B cell (primary cell): ENCODE results near the gene CTBP2. TPM values are rescaled to one million over a fixed set of nuclear protein-coding genes. Genes with fewer than 3 reads are reported as not detected.

Source experiments
- ATAC-seq: fragments of 200-7000 bp; cut with Tn5 transposase; one replicate; pipeline ENCODE4 v1.10.0; 2021; ENCODE audit warnings: low read depth, mild to moderate bottlenecking, moderate number of reproducible peaks, moderate library complexity
- CTCF ChIA-PET: fragments of 350-600 bp; sonication (Branson Sonifier 250); formaldehyde crosslinking; loops from one replicate; lab custom pipeline; 2021; ENCODE audit warnings: antibody characterized with exemption, inconsistent platforms; lab: Charles Lee
- POLR2A ChIA-PET: fragments of 350-600 bp; sonication (Branson Sonifier 250); formaldehyde crosslinking; loops from one replicate; lab custom pipeline; 2021; ENCODE audit warnings: antibody characterized with exemption; lab: Charles Lee
- DNase-seq: peaks from one replicate; pipeline ENCODE4 v3.0.0; 2013
- H2AFZ ChIP-seq: 2 replicates; pipeline ENCODE4 v1.6.1; 2012; ENCODE audit warnings: mild to moderate bottlenecking, low read depth, low read length; ENCODE audit not compliant: insufficient read depth, poor library complexity, severe bottlenecking
- H3K27ac ChIP-seq, 2 donors: 1 replicate in 1 of 2; 2 replicates in 1 of 2; pipeline ENCODE4 v1.5.1; 2012 to 2013; ENCODE audit warnings: low read length in 2 of 2, mild to moderate bottlenecking in 2 of 2, moderate library complexity in 1 of 2
- H3K27me3 ChIP-seq, 4 experiments: fragments of 200-600 bp in 1 of 4; sonication (generic) in 1 of 4; replicated peaks in 1 of 4; 1 replicate in 2 of 4; 2 replicates in 2 of 4; pipeline versions ENCODE4 v1.6.1 to v1.7.0; 2013 to 2016; ENCODE audit warnings: low read length in 3 of 4, mild to moderate bottlenecking in 2 of 4, mixed read lengths in 1 of 4, moderate library complexity in 1 of 4; ENCODE audit not compliant: insufficient read depth in 4 of 4, control insufficient read depth in 3 of 4; ENCODE audit errors: control extremely low read depth in 1 of 4
- H3K36me3 ChIP-seq, 2 experiments: replicated peaks in 1 of 2; 1 replicate in 1 of 2; 2 replicates in 1 of 2; pipeline versions ENCODE4 v1.6.1 to v1.7.1; 2013; ENCODE audit warnings: low read length in 1 of 2; ENCODE audit not compliant: insufficient read depth in 2 of 2, control insufficient read depth in 1 of 2; ENCODE audit errors: control extremely low read depth in 1 of 2, extremely low read depth in 1 of 2
- H3K4me1 ChIP-seq, 2 donors: fragments of 200-600 bp in 1 of 2; sonication (generic) in 1 of 2; 1 replicate in 1 of 2; 2 replicates in 1 of 2; pipeline versions ENCODE4 v1.5.1 to v1.6.1; 2013 to 2017; ENCODE audit warnings: low read length in 2 of 2; ENCODE audit not compliant: control insufficient read depth in 2 of 2, insufficient read depth in 2 of 2
- H3K4me2 ChIP-seq: replicated peaks from 2 replicates; pipeline ENCODE3; 2012; ENCODE audit warnings: mild to moderate bottlenecking, low read depth, low read length; ENCODE audit not compliant: poor library complexity, severe bottlenecking
- H3K4me3 ChIP-seq, 5 experiments: fragments of 200-600 bp in 1 of 5; sonication (generic) in 1 of 5; 1 replicate in 3 of 5; 2 replicates in 2 of 5; pipeline versions ENCODE4 v1.5.1 to v1.7.0; 2011 to 2016; ENCODE audit warnings: low read length in 4 of 5, mild to moderate bottlenecking in 4 of 5, low read depth in 2 of 5, control low read depth in 1 of 5, moderate library complexity in 1 of 5; ENCODE audit not compliant: insufficient read depth in 1 of 5; ENCODE audit errors: control extremely low read depth in 1 of 5, extremely low read depth in 1 of 5
- H3K79me2 ChIP-seq: fragments of 200-600 bp; sonication (generic); one replicate; pipeline ENCODE4 v1.6.0; 2016; ENCODE audit warnings: low read length; ENCODE audit not compliant: control insufficient read depth, insufficient read depth
- H3K9ac ChIP-seq: fragments of 200-600 bp; sonication (generic); 2 replicates; pipeline ENCODE4 v1.6.1; 2017; ENCODE audit warnings: mild to moderate bottlenecking, low read length, moderate library complexity
- H3K9me3 ChIP-seq, 3 donors: one replicate each; pipeline versions ENCODE4 v1.6.1 to v1.7.1; 2013; ENCODE audit warnings: low read length in 2 of 3; ENCODE audit not compliant: control insufficient read depth in 2 of 3, insufficient read depth in 1 of 3; ENCODE audit errors: control extremely low read depth in 1 of 3
- H4K20me1 ChIP-seq: 2 replicates; pipeline ENCODE4 v1.6.0; 2012; ENCODE audit warnings: mild to moderate bottlenecking, low read length; ENCODE audit not compliant: insufficient read depth, control insufficient read depth, poor library complexity, severe bottlenecking
- H3K27ac Mint-ChIP-seq: one replicate; pipeline ENCODE4 v1.8.0; 2021; ENCODE audit warnings: mixed read lengths
- H3K27me3 Mint-ChIP-seq: one replicate; pipeline ENCODE4 v1.8.0; 2021; ENCODE audit warnings: mixed read lengths
- H3K4me1 Mint-ChIP-seq: one replicate; pipeline ENCODE4 v1.8.0; 2021; ENCODE audit warnings: mixed read lengths
- H3K4me3 Mint-ChIP-seq: one replicate; pipeline ENCODE4 v1.8.0; 2021; ENCODE audit warnings: mixed read lengths
- H3K9me3 Mint-ChIP-seq: one replicate; pipeline ENCODE4 v1.8.0; 2022; ENCODE audit warnings: mixed read lengths; ENCODE audit not compliant: insufficient read depth
- CTCF ChIP-seq: fragments of 200-600 bp; IDR thresholded peaks from one replicate; pipeline ENCODE4 v1.8.0; 2022; ENCODE audit warnings: antibody characterized with exemption, mild to moderate bottlenecking
- EZH2 ChIP-seq: IDR thresholded peaks from 2 replicates; pipeline ENCODE4 v1.6.1; 2012; ENCODE audit warnings: borderline replicate concordance, low read depth, mild to moderate bottlenecking, moderate library complexity, low read length; ENCODE audit not compliant: insufficient read depth, poor library complexity, severe bottlenecking
- WGBS: methylation state at CpG from one replicate; pipeline ENCODE4 v1.1.5; 2013; ENCODE audit warnings: missing lambda C conversion rate; ENCODE audit not compliant: insufficient coverage; 5-methylcytosine and 5-hydroxymethylcytosine counted together
- intact Hi-C: fragments of 100-400 bp; cut with micrococcal nuclease; formaldehyde crosslinking; loops from one replicate; pipeline ENCODE4 v1.10.0; 2022
- polyA plus RNA-seq: library from polyadenylated mRNA; depleted of rRNA; stranded (reverse); fragments of >200 nt; gene quantifications from 2 replicates; pipeline ENCODE4 v1.2.3, GENCODE V29; 2012
- total RNA-seq, 2 donors: library from RNA; stranded (reverse); fragments of 120-200 nt in 1 of 2; gene quantifications; 1 replicate in 1 of 2; 2 replicates in 1 of 2; pipeline versions ENCODE4 v1.2.3 to v1.2.4, GENCODE V29; 2013 to 2022

Gene CTBP2
- total and polyA plus RNA-seq, 2 donors (not counting 1 experiment from before 2014, with no cell fraction given) = 0.39 to 0.85 TPM

DNA sequence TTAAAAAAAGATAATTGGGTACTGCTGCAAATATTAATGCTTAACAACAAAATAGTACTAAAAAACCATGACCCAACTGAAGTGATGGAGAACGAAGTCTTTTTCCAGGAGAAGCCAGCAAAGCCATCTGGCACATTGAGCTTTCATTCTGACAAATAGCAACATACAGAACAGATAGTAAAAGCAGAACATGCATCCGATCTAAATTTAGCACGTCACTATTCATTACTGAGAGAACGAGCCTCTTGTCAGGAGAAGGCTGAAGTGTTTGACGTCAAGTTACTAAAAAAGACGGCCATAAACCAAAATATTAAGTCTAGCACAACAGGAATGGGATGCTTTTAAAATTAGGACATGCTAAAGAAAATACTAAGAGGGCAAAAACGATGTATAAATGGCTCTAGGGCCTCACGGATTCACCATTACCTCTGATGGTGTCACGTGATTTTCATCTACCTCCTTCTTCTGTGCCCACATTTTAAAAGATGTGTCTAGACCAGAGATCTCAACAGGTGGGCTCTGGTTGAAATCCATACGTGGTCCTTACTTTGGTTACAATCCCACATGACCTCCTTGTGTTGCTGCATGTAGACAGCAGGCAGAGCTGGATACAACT is 52.3 kb downstream of the CTBP2 start:
- ATAC-seq = no peak
- Histone ChIP-seq H3K27me3 (peaks cover 0 to under 1% (median 0%) of the 10 kb centered on the region in 4 experiments), H3K27ac (no peak overlapping the region), H3K4me1 (no peaks in the 10 kb centered on the region), H2AFZ (no peak overlapping the region), H3K4me3 (no peak overlapping the region), H4K20me1 (no peaks in the 10 kb centered on the region), H3K9ac (no peak overlapping the region), H3K4me2 (no peak overlapping the region), H3K9me3 (peaks cover 0 to 13% (median 2%) of the 10 kb centered on the region in 3 donors), H3K36me3 (no peaks in the 10 kb centered on the region), H3K79me2 (peaks cover under 1% of the 10 kb centered on the region)
- ChIA-PET CTCF (no interaction called here), POLR2A (no interaction called here)
- Mint-ChIP-seq H3K27me3 (peaks cover 27% of the 10 kb centered on the region), H3K9me3 (peaks cover 7% of the 10 kb centered on the region), H3K4me3 (no peak overlapping the region), H3K4me1 (no peaks in the 10 kb centered on the region), H3K27ac (no peak overlapping the region)
- DNase-seq = no peak
- 86% methylated on average over 4 of the region's 10 CpGs for WGBS
- intact Hi-C loops = no loop called here
- TF ChIP-seq EZH2 (no peak), CTCF (no peak)

DNA sequence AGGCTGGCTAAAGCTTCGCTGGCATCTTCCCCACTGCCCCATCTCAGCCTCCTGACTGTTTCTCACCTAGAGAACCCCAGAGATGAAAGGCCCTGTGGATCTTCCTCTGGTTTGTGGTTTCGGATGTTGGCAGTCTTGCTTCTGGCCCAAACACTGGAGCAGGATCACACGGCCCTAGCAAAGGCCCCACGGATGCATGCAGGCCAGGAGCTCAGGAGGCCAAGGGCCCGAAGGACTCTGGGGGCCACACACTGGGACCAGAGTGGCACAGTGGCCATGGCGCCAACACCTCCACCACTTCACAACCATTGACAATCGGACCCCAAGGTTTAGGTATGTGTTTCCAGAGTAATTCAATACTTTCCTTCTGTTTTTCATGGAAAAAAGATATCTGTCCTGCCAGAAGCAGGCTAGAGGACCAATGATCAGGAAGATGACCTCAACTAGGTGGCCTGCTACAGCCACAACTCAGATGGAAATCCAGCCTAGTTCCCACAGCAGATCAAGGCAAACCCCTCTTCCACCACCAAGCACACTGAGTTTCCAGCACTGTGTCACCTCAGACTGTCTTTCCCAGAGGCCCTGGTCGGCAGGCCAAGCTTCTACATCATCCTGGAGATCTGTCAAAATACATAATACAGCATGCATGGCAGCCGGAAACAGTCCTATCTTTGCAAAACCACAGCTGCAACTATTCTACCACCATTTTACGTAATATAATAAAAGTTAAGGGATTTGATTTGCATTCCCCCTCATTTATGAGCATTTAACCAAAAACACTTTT is 53.0 kb downstream of the CTBP2 start:
- H3K4me2 ChIP-seq = no peak overlapping the region
- no peaks in the 10 kb centered on the region for H3K4me1 Mint-ChIP-seq
- intact Hi-C loops = no loop called here
- no peaks in the 10 kb centered on the region for H3K36me3 ChIP-seq
- no peak overlapping the region for H3K27ac ChIP-seq
- CTCF ChIA-PET = no interaction called here
- peaks cover 0 to 4% (median 0%) of the 10 kb centered on the region in 4 experiments for H3K27me3 ChIP-seq
- H3K27ac Mint-ChIP-seq = no peak overlapping the region
- no peak overlapping the region for H3K4me3 ChIP-seq
- H3K9me3 ChIP-seq = peaks cover 0 to 13% (median 2%) of the 10 kb centered on the region in 3 donors
- no peaks in the 10 kb centered on the region for H3K4me1 ChIP-seq
- POLR2A ChIA-PET = no interaction called here
- no peak for DNase-seq
- H2AFZ ChIP-seq = no peak overlapping the region
- peaks cover 7% of the 10 kb centered on the region for H3K9me3 Mint-ChIP-seq
- H3K79me2 ChIP-seq = peaks cover 2% of the 10 kb centered on the region
- TF ChIP-seq CTCF (no peak), EZH2 (no peak)
- WGBS = 97% methylated on average over 4 of the region's 10 CpGs
- ATAC-seq = no peak
- H4K20me1 ChIP-seq = no peaks in the 10 kb centered on the region
- H3K4me3 Mint-ChIP-seq = no peak overlapping the region
- H3K27me3 Mint-ChIP-seq = peaks cover 23% of the 10 kb centered on the region
- H3K9ac ChIP-seq = no peak overlapping the region
